GM13976 (cell line): Measurements from ENCODE around the gene COL11A1.

Experiments used
- DNase-seq: peaks from one replicate; pipeline ENCODE4 v3.0.0; 2012; ENCODE audit warnings: low spot score
- in situ Hi-C: fragments of 300-500 bp; cut with MboI; formaldehyde crosslinking; loops from one replicate; pipeline ENCODE4 v1.12.0; 2022; ENCODE audit warnings: low sequenced_read_pairs, mixed read lengths, inconsistent platforms; ENCODE audit not compliant: unreplicated experiment
- TF ChIP-seq, protein P1 (sequence below): IDR thresholded peaks from 2 replicates; pipeline ENCODE4 v1.5.1; 2012; ENCODE audit warnings: borderline replicate concordance, mild to moderate bottlenecking; ENCODE audit not compliant: insufficient read depth; ENCODE audit errors: extremely low read depth, missing control alignments, control extremely low read depth

Gene COL11A1

GRCh38 chr1:103108376-103109150, at the start of gene COL11A1:
Gene COL11A1, minus strand, starts transcription at chr1:103108522. Its CDS starts 344 bp downstream, at chr1:103108178.
- DNase-seq, result no peak
- TF ChIP-seq, protein P1, sequence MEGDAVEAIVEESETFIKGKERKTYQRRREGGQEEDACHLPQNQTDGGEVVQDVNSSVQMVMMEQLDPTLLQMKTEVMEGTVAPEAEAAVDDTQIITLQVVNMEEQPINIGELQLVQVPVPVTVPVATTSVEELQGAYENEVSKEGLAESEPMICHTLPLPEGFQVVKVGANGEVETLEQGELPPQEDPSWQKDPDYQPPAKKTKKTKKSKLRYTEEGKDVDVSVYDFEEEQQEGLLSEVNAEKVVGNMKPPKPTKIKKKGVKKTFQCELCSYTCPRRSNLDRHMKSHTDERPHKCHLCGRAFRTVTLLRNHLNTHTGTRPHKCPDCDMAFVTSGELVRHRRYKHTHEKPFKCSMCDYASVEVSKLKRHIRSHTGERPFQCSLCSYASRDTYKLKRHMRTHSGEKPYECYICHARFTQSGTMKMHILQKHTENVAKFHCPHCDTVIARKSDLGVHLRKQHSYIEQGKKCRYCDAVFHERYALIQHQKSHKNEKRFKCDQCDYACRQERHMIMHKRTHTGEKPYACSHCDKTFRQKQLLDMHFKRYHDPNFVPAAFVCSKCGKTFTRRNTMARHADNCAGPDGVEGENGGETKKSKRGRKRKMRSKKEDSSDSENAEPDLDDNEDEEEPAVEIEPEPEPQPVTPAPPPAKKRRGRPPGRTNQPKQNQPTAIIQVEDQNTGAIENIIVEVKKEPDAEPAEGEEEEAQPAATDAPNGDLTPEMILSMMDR, result no peak
- in situ Hi-C loops, result no loop called here

- TF ChIP-seq, protein P1, result no peak
- DNase-seq, result no peak
- in situ Hi-C loops, result no loop called here
Observed at GRCh38 chr1:103156966-103157365, 48.6 kb upstream of the COL11A1 start.

DNA sequence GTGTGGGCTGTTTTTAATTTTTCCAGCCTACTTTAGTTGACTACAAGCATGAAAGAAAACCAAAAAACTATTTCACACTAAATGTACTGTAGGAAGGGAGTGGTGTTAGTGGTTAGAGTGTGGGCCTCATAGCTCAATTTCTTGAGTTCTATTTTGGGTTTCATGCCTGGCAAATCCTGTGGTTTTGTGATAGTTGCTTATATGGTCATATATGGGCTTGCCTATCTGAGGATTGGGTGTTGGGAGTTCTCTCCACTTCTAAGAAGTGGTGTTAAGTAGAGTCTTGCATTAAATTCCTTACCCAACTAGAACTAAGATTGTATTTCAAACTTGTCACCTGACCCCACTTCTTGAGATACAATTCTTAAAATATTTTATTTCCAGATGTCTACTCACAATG, 37.8 kb upstream of the COL11A1 start:
- in situ Hi-C loops, result no loop called here
- TF ChIP-seq, protein P1, result no peak
- DNase-seq, result no peak

GRCh38 chr1:103145449-103145848, 37.1 kb upstream of the COL11A1 start:
- DNase-seq, result no peak
- TF ChIP-seq, protein P1, result no peak
- in situ Hi-C loops, result no loop called here

- no peak for DNase-seq
- TF ChIP-seq, protein P1, result no peak
- in situ Hi-C loops, result no loop called here
Observed at GRCh38 chr1:103144681-103145080, 36.4 kb upstream of the COL11A1 start.

DNA sequence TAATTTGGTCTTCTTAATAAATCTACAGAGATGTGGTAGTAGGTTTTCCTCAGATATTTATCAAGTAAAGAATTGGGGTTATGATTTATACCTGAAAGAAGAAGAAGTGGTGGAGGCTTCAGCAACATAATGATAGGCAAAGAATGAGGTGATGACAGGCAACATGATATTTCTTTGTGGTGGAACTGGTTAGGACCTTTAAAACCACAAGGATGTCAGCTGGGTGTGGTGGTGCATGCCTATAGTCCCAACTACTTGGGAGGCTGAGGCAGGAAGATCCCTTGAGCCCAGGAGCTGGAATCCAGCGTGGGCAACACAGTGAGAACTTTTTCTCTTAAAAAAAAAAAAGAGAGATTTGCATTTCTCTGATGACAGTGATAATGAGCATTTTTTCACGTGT, 34.1 kb upstream of the COL11A1 start:
- DNase-seq, result no peak
- in situ Hi-C loops, result no loop called here
- TF ChIP-seq, protein P1, result no peak
